Adrenal gland (tissue), 12 donors: ENCODE measurements around the gene C1QL4. TPM values are rescaled to one million over a fixed set of nuclear protein-coding genes. Genes with fewer than 3 reads are reported as not detected.
A peak's percentile ranks its signal among the peaks of the same experiment; 100 is the strongest.

Experiments used
- DNase-seq, 7 donors: peaks; one replicate each; pipeline ENCODE4 v3.0.0-alpha.2; 2019 to 2020
- H3K27ac ChIP-seq, 5 donors: fragments of 200-600 bp; sonication (generic) in 4 of 5; 1 replicate in 3 of 5; 2 replicates in 2 of 5; pipeline versions ENCODE4 v1.5.1 to v1.8.0; 2016 to 2020; ENCODE audit warnings: mild to moderate bottlenecking in 1 of 5
- H3K27me3 ChIP-seq: fragments of 200-600 bp; 2 replicates; pipeline ENCODE4 v1.8.0; 2021
- H3K36me3 ChIP-seq, 2 donors: fragments of 200-600 bp; replicated peaks in 1 of 2; 1 replicate in 1 of 2; 2 replicates in 1 of 2; pipeline versions ENCODE4 v1.5.1 to v1.8.0; 2018 to 2022
- H3K4me1 ChIP-seq, 2 donors: fragments of 200-600 bp; replicated peaks in 1 of 2; 1 replicate in 1 of 2; 2 replicates in 1 of 2; pipeline versions ENCODE4 v1.5.1 to v1.8.0; 2018 to 2021
- H3K4me3 ChIP-seq, 4 donors: fragments of 200-600 bp; sonication (generic) in 3 of 4; one replicate each; pipeline ENCODE4 v1.5.1; 2016 to 2018
- H3K9me3 ChIP-seq, 3 donors: fragments of 200-600 bp; sonication (generic) in 1 of 3; replicated peaks in 1 of 3; 1 replicate in 2 of 3; 2 replicates in 1 of 3; pipeline versions ENCODE4 v1.5.1 to v1.8.0; 2016 to 2021
- CTCF ChIP-seq, 6 experiments: fragments of 450-650 bp in 4 of 6; fragments of 200-600 bp in 2 of 6; sonication (generic) in 1 of 6; IDR thresholded peaks; 1 replicate in 5 of 6; 2 replicates in 1 of 6; pipeline versions ENCODE4 v1.5.1 to v1.8.0; 2016 to 2021; ENCODE audit warnings: antibody characterized with exemption in 6 of 6, mild to moderate bottlenecking in 2 of 6, moderate library complexity in 1 of 6
- POLR2A ChIP-seq, 2 donors: fragments of 450-650 bp; IDR thresholded peaks; one replicate each; pipeline ENCODE4 v1.6.1; 2017; ENCODE audit warnings: antibody characterized with exemption in 2 of 2, mild to moderate bottlenecking in 2 of 2, moderate library complexity in 1 of 2
- WGBS, 4 donors: extraction: QIAGEN DNeasy Blood & Tissue Kit in 2 of 4; methylation state at CpG; one replicate each; pipeline versions ENCODE4 v1.1.5 to v1.1.7; 2013 to 2017; 5-methylcytosine and 5-hydroxymethylcytosine counted together
- intact Hi-C, 2 donors: fragments of 100-400 bp; cut with DNase I; formaldehyde crosslinking; loops; one replicate each; pipeline versions ENCODE4 v1.14.1 to v1.15.0; 2022 to 2023
- polyA plus RNA-seq, 3 donors: library from polyadenylated mRNA; stranded (reverse); fragments of 200-250 nt in 2 of 3; fragments of 350-450 nt in 1 of 3; fragmentation: Illumina TruSeq in 1 of 3; extraction: RNeasy Lipid Tissue Mini Kit (QIAGEN cat#74804) in 1 of 3; gene quantifications; one replicate each; pipeline ENCODE4 v1.2.3, GENCODE V29; 2013 to 2014
- total RNA-seq, 9 donors: library from RNA; depleted of rRNA in 4 of 9; stranded (reverse); fragments of >200 nt in 4 of 9; fragments of 120-200 nt in 1 of 9; fragmentation: NEBNext Ultra II Directional in 1 of 9; extraction: Animal tissue kit (Norgen Biotek cat#: 25700) in 1 of 9; gene quantifications; one replicate each; pipeline versions ENCODE4 v1.1.0 to v1.2.4, GENCODE V29; 2013 to 2023
- donor health status: healthy with polysubstance abuse.
- donor health status: Bipolar disorder and iron deficiency.
- donor health status: DM: yes; HTN: yes; CAD: no.
- donor health status: DM: no; HTN: no; CAD: no.
- donor health status: DM: no; HTN: no; CAD: no.
- donor health status: DM: yes; HTN: yes; CAD: no.

C1QL4 gene
- total and polyA plus RNA-seq, 12 donors, result 0.14 to 0.20 TPM; not detected in 10

GRCh38 chr12:49342914-49343731 is 6.1 kb upstream of the C1QL4 start:
- 3 to 12% (median 6%) methylated on average over 11 to 33 of the region's 33 CpGs for WGBS, 4 donors
- no peak for TF ChIP-seq CTCF (IDR thresholded peaks at IDR 0.05)
- no peak for TF ChIP-seq POLR2A (IDR thresholded peaks at IDR 0.05)
- peaks cover 40 to 60% of the 10 kb centered on the region in 2 donors for H3K4me1 ChIP-seq
- no peaks in the 10 kb centered on the region for H3K9me3 ChIP-seq
- intact Hi-C loops, result no loop called here
- H3K4me3 ChIP-seq, result peak overlapping the region in 1 of 4 donors; percentile 44
- H3K27me3 ChIP-seq, result peaks cover 21% of the 10 kb centered on the region
- H3K27ac ChIP-seq, result no peak overlapping the region
- peak in 2 of 7 donors; percentile 30 to 53 for DNase-seq
- H3K36me3 ChIP-seq, result no peaks in the 10 kb centered on the region

- peak overlapping the region in 1 of 4 donors; percentile 44 for H3K4me3 ChIP-seq
- H3K36me3 ChIP-seq, result no peaks in the 10 kb centered on the region
- no peak overlapping the region for H3K27ac ChIP-seq
- H3K27me3 ChIP-seq, result peaks cover 18% of the 10 kb centered on the region
- TF ChIP-seq POLR2A (IDR thresholded peaks at IDR 0.05) (no peak), CTCF (IDR thresholded peaks at IDR 0.05) (peak; percentile 49 to 80 (median 63))
- peak; percentile 50 to 80 (median 67) for DNase-seq
- intact Hi-C loops, result no loop called here
- H3K4me1 ChIP-seq, result peaks cover 33 to 52% of the 10 kb centered on the region in 2 donors
- WGBS, 4 donors, result 0 to 35% (median 21%) methylated on average over 1 to 58 of the region's 58 CpGs
- no peaks in the 10 kb centered on the region for H3K9me3 ChIP-seq
Measured at GRCh38 chr12:49342066-49342913, 5.3 kb upstream of the C1QL4 start.

GRCh38 chr12:49341777-49342065 is 4.7 kb upstream of the C1QL4 start:
- intact Hi-C loops, result no loop called here
- H3K4me3 ChIP-seq, result no peak overlapping the region
- WGBS, 4 donors, result 56 to 70% (median 61%) methylated on average over 21 of the region's 21 CpGs
- H3K4me1 ChIP-seq, result peaks cover 29 to 49% of the 10 kb centered on the region in 2 donors
- peaks cover 15% of the 10 kb centered on the region for H3K27me3 ChIP-seq
- H3K27ac ChIP-seq, result no peak overlapping the region
- peak in 1 of 7 donors; percentile 19 for DNase-seq
- TF ChIP-seq CTCF (IDR thresholded peaks at IDR 0.05), result no peak
- TF ChIP-seq POLR2A (IDR thresholded peaks at IDR 0.05), result no peak
- no peaks in the 10 kb centered on the region for H3K9me3 ChIP-seq
- no peaks in the 10 kb centered on the region for H3K36me3 ChIP-seq
